Spinal cord (tissue), 10 donors: ENCODE measurements around the gene HEATR5B. TPM values are rescaled to one million over a fixed set of nuclear protein-coding genes. Genes with fewer than 3 reads are reported as not detected.
A peak's percentile ranks its signal among the peaks of the same experiment; 100 is the strongest.

Source experiments
- DNase-seq, 6 donors: peaks; one replicate each; pipeline versions ENCODE4 v3.0.0 to v3.0.0-alpha.2; 2013 to 2015; ENCODE audit warnings: low spot score in 6 of 6, low read depth in 4 of 6
- H3K27ac ChIP-seq: one replicate; pipeline ENCODE4 v1.5.1; 2013; ENCODE audit warnings: low read depth, low read length, control low read depth
- H3K27me3 ChIP-seq: one replicate; pipeline ENCODE4 v1.6.1; 2013; ENCODE audit warnings: low read length; ENCODE audit not compliant: control insufficient read depth, insufficient read depth
- H3K36me3 ChIP-seq: one replicate; pipeline ENCODE4 v1.6.1; 2013; ENCODE audit warnings: low read length; ENCODE audit not compliant: control insufficient read depth, insufficient read depth
- H3K4me1 ChIP-seq: one replicate; pipeline ENCODE4 v1.6.1; 2013; ENCODE audit warnings: low read length; ENCODE audit not compliant: control insufficient read depth, insufficient read depth
- H3K4me3 ChIP-seq: one replicate; pipeline ENCODE4 v1.5.1; 2013; ENCODE audit warnings: low read depth, low read length, control low read depth
- H3K9me3 ChIP-seq: one replicate; pipeline ENCODE4 v1.6.1; 2013; ENCODE audit warnings: low read length; ENCODE audit not compliant: control insufficient read depth, insufficient read depth
- WGBS: methylation state at CpG from one replicate; pipeline ENCODE4 v1.1.5; 2013; ENCODE audit warnings: missing lambda C conversion rate; ENCODE audit not compliant: insufficient coverage; 5-methylcytosine and 5-hydroxymethylcytosine counted together
- polyA plus RNA-seq, 2 donors: library from polyadenylated mRNA; unstranded; fragments of 120-200 nt; gene quantifications; one replicate each; pipeline ENCODE4 v1.2.1, GENCODE V29; 2013; ENCODE audit not compliant: insufficient read length in 2 of 2
- total RNA-seq, 2 donors: library from RNA; depleted of rRNA in 1 of 2; stranded (reverse); fragments of 120-200 nt in 1 of 2; fragments of >200 nt in 1 of 2; gene quantifications; one replicate each; pipeline versions ENCODE4 v1.2.3 to v1.2.4, GENCODE V29; 2013 to 2014
- donor health status: healthy.

Gene HEATR5B
- total and polyA plus RNA-seq, 4 donors = 25.2 to 58.6 (median 28.3) TPM

DNA sequence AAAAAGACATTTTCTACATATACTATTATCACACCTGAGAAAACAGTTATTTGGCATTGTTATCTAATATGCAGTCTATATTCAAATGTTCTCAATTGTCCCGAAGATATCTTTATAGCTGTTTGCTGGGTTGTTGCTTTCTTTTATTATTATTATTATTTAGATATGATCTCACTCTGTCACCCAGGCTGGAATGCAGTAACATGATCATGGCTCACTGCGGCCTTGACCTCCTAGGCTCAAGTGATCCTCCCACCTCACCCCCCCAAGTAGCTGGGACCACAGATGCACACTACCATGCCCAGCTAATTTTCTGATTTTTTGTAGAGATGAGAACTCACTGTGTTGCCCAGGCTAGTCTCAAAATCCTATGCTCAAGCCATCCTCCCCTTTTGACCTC is 20.0 kb upstream of the HEATR5B start:
- no peaks in the 10 kb centered on the region for H3K9me3 ChIP-seq
- no peaks in the 10 kb centered on the region for H3K27me3 ChIP-seq
- H3K4me1 ChIP-seq = no peaks in the 10 kb centered on the region
- no peak for DNase-seq
- H3K27ac ChIP-seq = no peak overlapping the region
- no CpG with 5 or more reads among the region's 2 CpGs for WGBS
- no peak overlapping the region for H3K4me3 ChIP-seq
- H3K36me3 ChIP-seq = peaks cover 25% of the 10 kb centered on the region

DNA sequence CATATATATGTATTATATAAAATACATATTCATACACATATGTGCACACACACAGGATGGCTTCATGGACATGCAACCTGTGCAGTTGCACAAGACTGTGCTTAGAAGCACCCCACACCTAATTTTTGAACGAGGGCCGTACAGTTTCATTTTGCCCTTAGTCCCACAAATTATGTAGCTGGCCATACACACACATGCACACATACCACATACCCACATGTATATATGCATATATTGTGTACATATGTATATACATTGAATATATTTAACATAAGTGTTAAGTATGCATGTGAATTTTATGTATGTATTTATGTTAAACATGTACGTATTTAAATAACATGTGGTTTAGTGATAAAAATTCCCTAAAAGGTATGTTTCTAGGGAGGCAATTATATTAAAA is 18.4 kb upstream of the HEATR5B start:
- H3K4me1 ChIP-seq = no peaks in the 10 kb centered on the region
- no peak overlapping the region for H3K27ac ChIP-seq
- peak in 1 of 6 donors; percentile 0 for DNase-seq
- peaks cover 13% of the 10 kb centered on the region for H3K36me3 ChIP-seq
- H3K27me3 ChIP-seq = no peaks in the 10 kb centered on the region
- no peaks in the 10 kb centered on the region for H3K9me3 ChIP-seq
- 100% methylated on average over 1 of the region's 3 CpGs for WGBS
- H3K4me3 ChIP-seq = no peak overlapping the region

DNA sequence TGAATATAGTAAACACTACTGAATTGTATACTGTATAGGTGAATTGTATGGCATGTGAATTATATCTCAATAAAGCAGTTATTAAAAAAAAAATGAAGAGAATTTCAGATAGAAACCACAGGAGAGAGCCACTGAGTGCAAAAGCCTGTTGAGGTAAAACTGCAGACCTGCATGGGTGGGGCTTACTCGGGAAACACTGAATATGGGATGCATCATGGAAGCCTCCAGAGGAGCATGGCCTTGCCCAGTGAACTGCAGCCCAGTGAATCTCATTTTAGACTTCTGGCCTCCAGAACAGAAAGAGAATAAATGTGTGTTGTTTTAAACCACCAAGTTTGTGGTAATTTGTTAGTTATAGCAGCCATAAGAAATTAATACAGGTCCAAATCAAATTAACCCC is 15.9 kb upstream of the HEATR5B start:
- no peaks in the 10 kb centered on the region for H3K27me3 ChIP-seq
- no peaks in the 10 kb centered on the region for H3K4me1 ChIP-seq
- peaks cover 5% of the 10 kb centered on the region for H3K36me3 ChIP-seq
- 67% methylated on average over 1 of the region's 1 CpG for WGBS
- no peaks in the 10 kb centered on the region for H3K9me3 ChIP-seq
- no peak overlapping the region for H3K4me3 ChIP-seq
- no peak for DNase-seq
- no peak overlapping the region for H3K27ac ChIP-seq

DNA sequence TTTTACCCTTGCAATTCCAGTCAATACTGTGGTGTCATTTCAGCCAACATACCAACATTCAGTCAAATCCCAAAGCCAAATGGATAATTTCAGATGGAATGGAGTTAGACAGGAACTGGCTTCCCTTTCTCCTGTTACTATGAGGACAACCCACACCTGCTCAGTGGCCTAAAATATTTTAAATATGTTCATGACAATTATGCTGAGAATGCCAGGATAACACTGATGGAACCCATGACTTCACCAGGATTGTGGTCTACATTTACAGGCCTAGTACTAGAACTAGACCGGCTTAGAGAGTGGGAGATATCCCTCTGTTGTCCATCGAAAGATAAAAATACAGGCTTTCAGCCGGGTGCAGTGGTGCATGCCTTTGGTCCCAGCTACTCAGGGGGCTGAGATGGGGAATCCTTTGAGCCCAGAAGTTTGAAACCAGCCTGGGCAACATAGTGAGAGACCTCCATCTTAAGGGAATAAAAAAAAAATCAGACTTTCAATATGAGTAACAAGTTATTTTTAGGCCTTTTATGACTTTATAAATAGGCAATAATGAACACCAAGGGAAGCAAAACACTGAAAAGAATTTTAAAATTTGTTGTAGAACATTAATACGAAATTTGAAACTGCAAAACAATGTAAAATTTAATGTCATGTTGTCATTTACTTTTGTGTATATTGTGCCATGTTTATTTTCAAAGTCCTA is 14.4 kb upstream of the HEATR5B start:
- H3K4me1 ChIP-seq = no peaks in the 10 kb centered on the region
- H3K27me3 ChIP-seq = no peaks in the 10 kb centered on the region
- no peaks in the 10 kb centered on the region for H3K9me3 ChIP-seq
- no peak overlapping the region for H3K4me3 ChIP-seq
- DNase-seq = no peak
- WGBS = 100% methylated on average over 3 of the region's 4 CpGs
- H3K36me3 ChIP-seq = peaks cover 13% of the 10 kb centered on the region
- no peak overlapping the region for H3K27ac ChIP-seq

DNA sequence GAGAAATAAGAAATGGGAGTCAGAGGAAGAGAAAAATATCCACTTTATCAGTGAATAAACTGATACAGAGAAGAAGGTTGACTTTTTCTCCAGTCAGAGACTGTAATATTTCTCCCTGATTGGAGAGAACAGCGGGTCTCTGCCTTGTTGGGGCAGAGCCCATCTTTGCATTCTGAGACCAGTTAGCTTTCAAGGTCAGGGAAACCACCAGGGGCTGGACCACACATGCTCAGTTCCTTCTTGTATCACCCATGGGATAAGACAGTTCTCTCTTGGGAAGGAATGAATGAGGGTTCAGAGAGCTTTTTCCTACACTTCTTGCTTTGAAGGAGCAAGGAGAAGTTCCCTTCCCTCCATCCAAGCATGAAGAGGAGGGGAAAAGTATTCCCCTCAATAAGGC is 12.4 kb upstream of the HEATR5B start:
- no peaks in the 10 kb centered on the region for H3K9me3 ChIP-seq
- DNase-seq = no peak
- peaks cover 15% of the 10 kb centered on the region for H3K36me3 ChIP-seq
- no peak overlapping the region for H3K4me3 ChIP-seq
- H3K27ac ChIP-seq = no peak overlapping the region
- H3K4me1 ChIP-seq = no peaks in the 10 kb centered on the region
- 100% methylated on average over 1 of the region's 1 CpG for WGBS
- H3K27me3 ChIP-seq = no peaks in the 10 kb centered on the region

DNA sequence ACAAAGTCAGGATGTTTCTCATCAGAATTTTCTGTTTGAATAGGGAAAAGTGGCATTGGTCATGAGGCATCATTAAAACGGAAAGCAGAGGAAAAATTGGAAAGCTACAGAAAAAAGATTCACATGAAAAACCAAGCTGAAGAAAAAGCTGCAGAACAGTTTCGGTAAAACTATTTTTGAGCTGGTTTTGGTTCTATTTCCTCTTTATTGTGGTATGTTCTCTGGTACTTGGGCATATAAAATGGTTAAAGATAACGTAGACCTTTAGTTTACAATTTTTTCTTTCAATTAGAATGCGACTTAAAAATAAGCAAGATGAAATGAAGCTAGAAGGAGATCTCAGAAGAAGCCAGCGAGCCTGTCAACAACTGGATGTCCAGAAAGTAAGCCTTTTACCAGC is 7.7 kb upstream of the HEATR5B start:
- 100% methylated on average over 2 of the region's 5 CpGs for WGBS
- Histone ChIP-seq H3K27ac (no peak overlapping the region), H3K9me3 (no peaks in the 10 kb centered on the region), H3K4me3 (no peak overlapping the region), H3K36me3 (peaks cover 24% of the 10 kb centered on the region), H3K27me3 (no peaks in the 10 kb centered on the region), H3K4me1 (no peaks in the 10 kb centered on the region)
- DNase-seq = no peak

DNA sequence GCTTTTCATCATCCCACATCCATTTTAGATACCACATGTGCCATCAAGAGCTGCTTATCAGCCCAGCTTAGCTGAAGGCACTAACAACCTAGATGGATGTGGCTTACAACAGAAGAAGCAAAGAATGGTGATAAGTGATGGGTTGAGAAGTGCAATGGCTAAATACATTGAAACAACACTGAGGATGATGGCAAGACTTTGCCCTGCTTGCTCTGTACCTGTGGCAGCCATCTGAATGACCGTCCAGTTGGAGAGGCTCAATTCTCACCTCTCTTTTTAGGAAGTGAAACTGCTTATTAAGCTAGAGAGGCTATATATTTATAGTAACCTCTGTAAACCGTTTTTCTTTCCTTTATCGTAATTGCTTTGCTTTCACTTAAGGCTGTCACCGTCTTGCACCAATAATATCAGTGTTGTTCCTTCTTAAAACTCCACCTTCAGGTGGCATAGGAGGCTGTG is 5.9 kb upstream of the HEATR5B start:
- Histone ChIP-seq H3K4me1 (no peaks in the 10 kb centered on the region), H3K27me3 (no peaks in the 10 kb centered on the region), H3K36me3 (peaks cover 21% of the 10 kb centered on the region), H3K9me3 (no peaks in the 10 kb centered on the region), H3K4me3 (no peak overlapping the region), H3K27ac (no peak overlapping the region)
- no CpG with 5 or more reads among the region's 4 CpGs for whole genome bisulfite sequencing
- no peak for DNase-seq

DNA sequence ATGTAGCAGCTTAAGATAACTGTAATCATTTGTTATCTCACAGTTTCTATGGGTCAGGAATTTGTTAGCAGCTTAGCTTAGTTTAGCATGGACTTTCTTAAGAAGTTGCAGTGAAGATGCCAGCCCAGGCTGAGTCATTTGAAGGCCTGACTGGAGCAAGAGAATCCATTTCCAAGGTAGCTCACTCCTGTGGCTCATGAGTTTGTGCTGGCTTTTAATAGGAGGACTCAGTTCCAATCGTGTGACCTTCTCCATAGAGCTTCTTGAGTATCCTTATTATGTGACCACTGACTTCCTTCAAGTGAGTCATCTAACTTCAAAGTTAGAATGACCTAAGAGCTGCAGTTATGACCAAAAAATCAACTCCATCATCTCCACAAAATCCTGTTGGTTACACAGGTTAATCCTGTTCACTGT is 1.6 kb upstream of the HEATR5B start:
- Histone ChIP-seq H3K9me3 (no peaks in the 10 kb centered on the region), H3K27ac (no peak overlapping the region), H3K4me1 (no peaks in the 10 kb centered on the region), H3K36me3 (peaks cover 18% of the 10 kb centered on the region), H3K27me3 (no peaks in the 10 kb centered on the region), H3K4me3 (no peak overlapping the region)
- no peak for DNase-seq
- 80% methylated on average over 1 of the region's 1 CpG for WGBS

DNA sequence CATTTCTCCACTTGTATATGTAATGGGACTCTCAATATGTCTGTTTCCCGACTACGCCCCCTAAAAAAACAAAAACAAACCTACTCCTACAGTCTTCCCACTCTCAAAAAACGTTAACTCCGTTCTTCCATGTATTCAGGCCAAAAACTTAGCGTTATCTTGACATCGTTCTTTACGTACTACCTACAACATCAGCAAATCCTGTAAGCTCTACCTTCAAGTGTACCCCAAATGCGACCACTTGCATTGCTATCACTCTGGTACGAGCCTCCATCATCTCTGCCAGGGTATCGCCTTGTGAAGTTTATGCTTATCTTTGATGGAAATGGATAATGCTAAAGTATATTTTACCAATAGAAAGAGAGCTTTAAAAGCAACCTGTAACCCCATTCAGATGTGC is 625 bp upstream of the HEATR5B start:
- DNase-seq = no peak
- H3K9me3 ChIP-seq = no peaks in the 10 kb centered on the region
- H3K36me3 ChIP-seq = peaks cover 19% of the 10 kb centered on the region
- no peaks in the 10 kb centered on the region for H3K27me3 ChIP-seq
- H3K27ac ChIP-seq = no peak overlapping the region
- no peaks in the 10 kb centered on the region for H3K4me1 ChIP-seq
- peak overlapping the region; percentile 97 for H3K4me3 ChIP-seq
- 0% methylated on average over 7 of the region's 10 CpGs for WGBS

DNA sequence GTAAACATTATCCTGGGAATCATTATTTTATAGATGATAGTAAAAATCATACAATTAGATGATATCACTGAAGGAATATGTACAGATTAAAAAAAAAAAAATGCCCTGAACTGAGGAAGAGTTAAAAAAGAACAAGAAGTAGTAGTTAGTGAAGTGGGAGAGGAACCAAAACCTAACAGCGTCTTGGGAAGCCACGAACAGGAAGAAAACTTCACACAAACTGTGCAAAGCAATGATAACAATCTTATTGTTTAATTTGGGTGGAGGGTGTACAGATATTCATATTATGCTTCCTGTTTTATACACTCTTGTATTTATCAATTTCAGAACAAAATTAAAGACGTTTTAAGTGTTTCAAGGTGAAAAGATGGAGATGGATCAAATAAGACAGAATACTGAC is 3.5 kb downstream of the HEATR5B start:
- DNase-seq = no peak
- H3K9me3 ChIP-seq = no peaks in the 10 kb centered on the region
- no peak overlapping the region for H3K27ac ChIP-seq
- peaks cover 9% of the 10 kb centered on the region for H3K36me3 ChIP-seq
- no peaks in the 10 kb centered on the region for H3K4me1 ChIP-seq
- H3K4me3 ChIP-seq = no peak overlapping the region
- no peaks in the 10 kb centered on the region for H3K27me3 ChIP-seq
- no CpG with 5 or more reads among the region's 3 CpGs for WGBS
